LNCaP clone FGC (cell line): Measurements from ENCODE around the gene BEAN1.

Source experiments
- DNase-seq: peaks from one replicate; pipeline ENCODE4 v3.0.0-alpha.2; 2011; ENCODE audit warnings: low read depth
- H3K4me3 ChIP-seq: 2 replicates; pipeline ENCODE4 v1.5.1; 2011; ENCODE audit warnings: mild to moderate bottlenecking, low read depth, low read length, control low read depth
- CTCF ChIP-seq: IDR thresholded peaks from 2 replicates; pipeline ENCODE4 v1.5.1; 2012; ENCODE audit warnings: mild to moderate bottlenecking; ENCODE audit not compliant: control insufficient read depth, insufficient read depth; ENCODE audit errors: extremely low read depth

BEAN1 gene

DNA sequence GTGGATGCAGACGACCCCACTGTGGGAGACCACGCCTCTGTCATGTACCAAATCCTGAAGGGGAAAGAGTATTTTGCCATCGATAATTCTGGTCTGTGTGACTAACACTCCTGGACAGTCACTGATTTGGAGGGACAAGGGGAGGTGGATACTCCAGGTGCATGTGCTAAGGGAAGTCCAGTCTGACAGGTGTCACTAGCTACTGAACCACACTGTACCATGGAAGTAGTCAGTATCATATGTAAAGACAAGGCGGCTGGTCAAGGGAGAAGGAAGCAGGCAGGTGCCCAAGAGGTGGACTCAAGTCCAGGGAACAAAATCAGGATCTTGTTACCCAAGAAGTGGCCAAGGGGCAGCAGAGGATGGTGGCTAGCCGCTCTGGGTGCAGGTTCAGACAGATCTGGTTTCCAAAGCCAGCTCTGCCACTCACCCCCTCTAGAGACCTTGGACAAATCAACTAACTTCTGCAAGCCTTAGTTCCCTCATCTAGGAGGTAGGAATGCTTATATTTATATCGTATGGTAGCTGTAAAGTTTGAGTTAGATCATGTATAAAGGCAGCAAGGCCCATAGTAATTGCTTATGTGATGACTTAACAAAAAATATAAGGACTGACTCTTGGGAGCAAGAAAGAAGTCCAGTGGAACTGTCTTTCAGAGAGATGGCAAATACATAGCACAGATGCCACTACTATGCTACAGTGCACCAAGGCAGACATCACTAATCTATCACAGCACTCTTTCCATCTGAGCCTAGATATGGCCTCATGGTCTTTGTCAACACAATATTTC, 38.5 kb upstream of the BEAN1 start:
- H3K4me3 ChIP-seq: no peak overlapping the region
- DNase-seq: no peak
- no peak for TF ChIP-seq CTCF

- no peak overlapping the region for H3K4me3 ChIP-seq
- no peak for DNase-seq
- TF ChIP-seq CTCF: no peak
These were observed 37.6 kb upstream of the BEAN1 start for GRCh38 chr16:66389256-66390176.

- no peak for TF ChIP-seq CTCF
- no peak for DNase-seq
These were observed 36.6 kb upstream of the BEAN1 start for GRCh38 chr16:66390346-66391108.

DNA sequence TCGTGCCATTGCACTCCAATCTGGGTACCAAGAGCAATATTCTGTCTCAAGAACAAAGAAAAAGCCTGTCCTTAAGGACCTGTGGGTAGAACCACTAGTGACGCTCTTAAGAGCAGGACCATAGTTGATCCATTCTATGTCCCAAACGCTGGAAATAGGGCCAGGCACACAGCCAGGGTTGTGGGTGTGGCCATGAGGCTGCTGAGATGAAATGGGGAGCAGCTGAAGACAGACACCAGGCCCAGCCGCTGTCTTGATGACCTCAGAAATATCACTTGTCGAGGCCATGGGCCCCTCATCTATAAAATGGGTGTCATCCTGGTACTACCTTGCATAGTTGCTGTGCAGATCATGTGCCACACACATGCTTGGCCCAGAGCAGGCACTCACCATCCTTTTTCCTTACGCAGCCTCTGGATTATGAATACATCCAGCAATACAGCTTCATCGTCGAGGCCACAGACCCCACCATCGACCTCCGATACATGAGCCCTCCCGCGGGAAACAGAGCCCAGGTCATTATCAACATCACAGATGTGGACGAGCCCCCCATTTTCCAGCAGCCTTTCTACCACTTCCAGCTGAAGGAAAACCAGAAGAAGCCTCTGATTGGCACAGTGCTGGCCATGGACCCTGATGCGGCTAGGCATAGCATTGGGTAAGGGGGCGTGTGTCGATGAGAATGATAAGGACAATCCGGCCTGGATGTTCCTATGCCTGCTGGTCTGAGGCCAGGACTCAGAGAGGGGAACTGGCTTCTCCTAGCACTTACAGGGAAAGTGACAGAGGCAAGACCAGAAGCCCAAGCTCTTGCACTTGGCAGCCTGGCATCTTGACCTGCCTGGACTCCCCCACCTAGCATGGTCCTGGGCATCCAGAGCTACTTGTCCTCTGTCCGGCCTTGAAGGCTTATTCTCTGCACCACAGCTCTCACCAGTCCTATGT, 35.1 kb upstream of the BEAN1 start:
- no peak for TF ChIP-seq CTCF
- H3K4me3 ChIP-seq: no peak overlapping the region
- DNase-seq: no peak

More at GRCh38 chr16:66390346-66391108, 36.6 kb upstream of the BEAN1 start:
- no peak overlapping the region for H3K4me3 ChIP-seq

- DNase-seq: no peak
- H3K4me3 ChIP-seq: no peak overlapping the region
- TF ChIP-seq CTCF: no peak
These were observed 31.1 kb upstream of the BEAN1 start for GRCh38 chr16:66395806-66396555.
